HG03139 (cell line): Measurements from ENCODE around the gene ARPC5.
A peak's percentile ranks its signal among the peaks of the same experiment; 100 is the strongest.

Source experiments
- ATAC-seq: cut with Tn5 transposase; IDR thresholded peaks from one replicate; pipeline ENCODE4 v1.9.1; 2021; ENCODE audit not compliant: unreplicated experiment

The ARPC5 gene

DNA sequence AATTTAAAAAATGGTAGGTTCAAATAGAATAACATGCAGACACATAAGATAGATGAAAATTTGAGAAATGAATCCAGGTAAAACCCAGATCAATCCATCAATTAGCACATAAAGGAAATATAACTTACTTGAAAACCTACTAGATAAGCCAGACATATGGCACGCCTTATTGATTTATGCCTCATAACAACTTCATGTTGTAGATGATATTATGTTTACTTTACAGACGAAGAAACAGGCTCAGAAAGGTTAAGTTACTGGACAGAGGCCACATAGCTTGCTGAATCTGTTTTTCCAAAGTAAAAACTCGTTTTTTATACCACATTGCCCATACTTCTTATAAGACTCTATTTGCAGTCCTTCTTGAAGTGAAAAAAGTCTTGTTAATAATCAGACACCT, 23.2 kb downstream of the ARPC5 start:
- ATAC-seq: no peak

GRCh38 chr1:183611021-183611420, 24.6 kb downstream of the ARPC5 start:
- ATAC-seq: no peak

DNA sequence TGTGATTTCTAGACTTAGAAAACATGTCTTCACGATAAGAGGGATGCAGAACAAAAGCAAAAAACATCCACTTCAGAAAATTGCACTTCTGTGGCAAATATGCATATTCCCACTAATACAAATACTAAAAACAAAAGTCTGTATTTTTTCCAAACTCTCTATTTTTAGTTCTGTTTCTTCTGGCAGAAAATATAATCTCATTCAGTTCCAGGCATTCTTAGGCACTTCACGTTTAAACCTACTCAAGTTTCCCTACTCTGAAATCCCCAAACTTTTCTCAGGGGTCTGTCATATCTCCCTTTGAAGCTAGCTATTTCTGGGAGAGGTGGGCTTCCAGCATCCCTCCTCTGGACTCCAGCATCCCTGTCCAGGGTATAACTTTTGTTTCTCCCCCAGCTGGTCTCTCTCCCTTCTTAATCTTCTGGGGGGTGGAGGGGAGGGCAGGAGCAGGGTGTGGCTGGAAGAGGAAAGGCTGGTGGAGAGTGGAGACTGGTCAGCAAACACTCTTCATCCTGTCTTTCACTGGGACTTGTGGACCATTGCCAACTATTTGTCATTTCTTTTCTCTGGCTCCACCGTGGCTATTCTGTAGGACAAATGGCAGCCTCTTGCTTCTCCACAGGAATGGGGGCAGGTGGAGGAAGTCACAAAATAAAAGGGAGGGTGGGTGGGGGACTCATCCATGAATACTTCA, 25.7 kb downstream of the ARPC5 start:
- no peak for ATAC-seq

DNA sequence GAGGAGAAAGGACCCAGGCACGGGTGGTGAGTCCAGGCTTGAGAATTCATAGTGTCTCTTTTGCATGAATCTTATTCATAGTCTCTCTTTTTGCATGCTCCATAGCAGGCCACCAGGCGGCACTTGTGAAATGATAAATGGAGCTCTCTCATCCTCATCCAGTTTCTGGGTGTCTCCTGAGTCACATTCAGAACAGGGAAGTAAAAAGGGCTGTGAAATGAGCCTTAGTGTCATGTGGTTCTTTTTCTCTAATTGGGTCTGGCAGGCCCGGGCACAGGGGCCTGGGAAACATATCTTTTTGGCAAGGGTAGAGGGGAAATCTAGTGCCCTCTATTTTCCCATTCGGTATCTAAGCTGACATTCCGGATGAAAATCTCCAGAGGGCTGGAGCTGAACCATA, 26.3 kb downstream of the ARPC5 start:
- ATAC-seq: peak; percentile 39

DNA sequence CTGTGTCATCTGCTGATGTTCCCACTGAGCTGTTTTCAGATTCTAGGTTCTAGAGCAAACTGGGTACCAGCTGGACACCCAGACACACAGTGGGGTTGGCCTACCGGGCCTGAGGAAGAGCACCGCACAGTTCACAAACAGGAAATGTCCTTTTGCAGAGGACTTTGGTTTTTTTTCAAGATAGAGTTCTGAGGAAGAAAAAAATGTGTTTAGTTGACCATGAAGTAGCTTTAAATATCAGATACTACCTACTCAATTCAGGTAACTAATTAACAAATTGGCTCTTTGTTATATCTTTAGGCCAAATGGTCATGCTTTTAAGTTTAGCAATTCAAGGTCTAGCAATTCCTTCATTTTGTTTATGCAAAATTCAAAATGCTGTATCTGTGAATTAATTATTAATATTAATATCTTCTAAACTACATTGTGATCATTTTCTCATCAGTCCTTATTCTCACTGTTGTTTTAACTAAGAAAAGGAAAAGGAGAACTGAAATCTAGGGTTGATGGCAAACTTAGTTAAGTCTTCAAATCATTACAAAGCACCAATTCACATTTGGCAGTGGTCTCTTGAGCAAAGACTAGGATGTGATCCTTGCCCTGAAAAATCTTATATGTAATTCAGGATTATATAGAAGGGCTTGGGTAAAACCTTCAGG, 28.1 kb downstream of the ARPC5 start:
- ATAC-seq: peak; percentile 33

DNA sequence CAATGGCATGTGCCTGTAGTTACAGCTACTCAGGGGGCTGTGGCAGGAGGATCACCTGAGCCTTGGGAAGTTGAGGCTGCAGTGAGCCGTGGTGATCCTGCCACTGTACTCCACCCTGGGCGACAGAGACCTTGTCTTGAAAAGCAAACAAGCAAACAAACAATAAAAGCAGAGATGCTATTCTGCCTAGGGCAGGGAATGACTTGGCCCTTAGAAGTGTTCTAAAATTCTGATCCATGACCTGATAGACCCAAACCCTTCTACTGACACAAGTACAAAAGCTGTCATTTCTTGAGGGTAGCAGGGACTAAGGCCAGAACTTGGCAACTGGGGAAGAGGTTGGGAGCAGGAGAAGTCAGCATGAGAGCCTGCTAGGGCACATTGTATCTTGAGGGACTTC, 29.7 kb downstream of the ARPC5 start:
- ATAC-seq: no peak

GRCh38 chr1:183604815-183605214, 30.8 kb downstream of the ARPC5 start:
- ATAC-seq: peak; percentile 4

GRCh38 chr1:183604038-183604808, 31.4 kb downstream of the ARPC5 start:
- ATAC-seq: peak; percentile 40

GRCh38 chr1:183602510-183602909, 33.1 kb downstream of the ARPC5 start:
- ATAC-seq: no peak

DNA sequence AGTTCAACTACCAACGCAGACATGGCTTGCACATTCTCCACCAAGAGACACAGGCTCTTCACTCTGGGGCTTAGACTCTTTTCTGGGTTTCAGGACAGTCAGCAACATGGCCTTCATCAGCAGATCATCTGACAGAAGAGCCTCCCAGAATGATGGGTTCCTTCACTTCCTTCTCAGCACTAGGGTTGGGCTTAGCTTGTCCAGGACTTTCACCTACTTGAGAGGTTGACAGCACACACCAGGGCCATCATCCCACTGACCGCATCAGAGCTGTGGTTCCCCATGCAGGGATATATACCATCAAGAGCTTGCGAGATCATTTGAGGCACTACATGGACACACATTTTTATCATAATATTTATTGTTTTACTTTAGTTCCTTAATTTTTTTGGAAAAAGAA, 34.9 kb downstream of the ARPC5 start:
- ATAC-seq: no peak

DNA sequence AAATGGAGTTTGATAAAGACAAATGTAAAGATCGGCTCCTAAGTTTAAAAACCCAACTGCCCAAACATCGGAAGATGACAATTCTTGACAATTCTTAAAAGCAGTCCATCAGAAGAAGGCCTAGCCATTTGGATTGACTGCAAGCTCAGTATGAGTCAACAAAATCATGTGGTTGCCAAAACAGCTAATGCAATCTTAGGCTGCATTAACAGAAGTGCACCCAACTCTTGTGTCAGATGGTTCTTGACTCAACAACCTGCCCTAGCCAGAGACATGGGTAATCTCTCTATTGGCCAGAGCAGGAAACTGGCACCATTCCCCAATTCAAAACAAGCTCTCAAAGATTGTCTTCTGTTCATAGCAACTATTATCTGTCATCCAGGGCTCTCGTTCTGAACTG, 35.4 kb downstream of the ARPC5 start:
- ATAC-seq: no peak

GRCh38 chr1:183598386-183598785, 37.2 kb downstream of the ARPC5 start:
- peak; percentile 53 for ATAC-seq

GRCh38 chr1:183597656-183598347, 37.8 kb downstream of the ARPC5 start:
- no peak for ATAC-seq

GRCh38 chr1:183596500-183596899, 39.1 kb downstream of the ARPC5 start:
- ATAC-seq: no peak

DNA sequence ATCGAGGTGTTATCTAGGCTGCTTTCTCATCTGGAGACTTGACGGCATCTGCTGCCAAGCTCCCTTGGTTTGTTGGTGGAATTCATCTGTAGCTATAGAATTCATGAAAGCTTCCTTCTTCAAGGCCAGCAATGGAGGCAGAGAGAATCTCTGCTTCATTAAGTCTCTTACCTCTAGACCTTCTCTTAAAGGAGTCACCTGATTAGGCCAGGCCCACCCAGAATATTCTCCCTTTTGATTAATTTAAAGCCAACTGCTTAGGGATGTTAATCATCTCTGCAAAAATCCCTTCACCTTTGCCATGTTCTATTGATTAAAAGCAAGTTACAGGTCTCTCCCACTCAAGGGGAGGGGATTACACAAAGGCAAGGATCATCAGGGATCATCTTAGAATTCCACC, 40.0 kb downstream of the ARPC5 start:
- ATAC-seq: no peak

DNA sequence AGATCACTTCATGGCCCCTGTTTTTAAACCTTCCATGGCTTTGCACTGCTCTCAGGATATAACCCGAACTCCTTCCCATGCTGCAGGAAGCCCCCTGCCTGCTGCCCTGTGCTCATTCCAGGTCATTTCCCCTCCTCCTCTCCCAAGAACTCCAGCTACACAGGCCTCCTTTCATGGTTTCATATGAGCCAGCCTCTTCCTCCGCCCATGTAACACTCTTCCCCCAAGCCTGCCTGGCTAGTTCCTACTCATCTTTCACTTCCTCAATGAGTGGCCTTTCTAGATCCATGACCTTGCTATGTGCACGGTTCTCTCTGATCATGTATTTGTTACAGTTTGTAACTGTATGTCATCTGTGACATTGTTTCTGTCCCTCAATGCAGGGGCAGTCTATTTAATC, 42.2 kb downstream of the ARPC5 start:
- ATAC-seq: no peak

DNA sequence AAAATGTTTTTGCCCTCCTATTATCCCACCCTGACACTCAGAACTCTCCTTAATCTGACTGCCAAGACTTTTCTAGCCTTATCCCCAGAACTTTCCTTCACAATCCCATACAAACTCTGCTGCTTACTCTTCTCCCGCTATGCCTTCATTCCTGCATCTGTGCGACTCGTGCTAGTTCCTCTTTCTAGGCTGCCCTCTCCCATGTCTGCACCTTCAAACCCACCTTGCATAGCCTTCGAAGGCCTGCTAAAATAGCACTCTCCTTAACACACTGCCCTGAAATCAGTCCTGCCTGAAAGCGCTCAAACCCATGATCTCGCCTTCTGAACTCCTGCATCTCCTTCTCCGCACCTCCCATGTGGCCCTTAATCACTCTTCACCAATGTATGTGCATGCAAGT, 42.9 kb downstream of the ARPC5 start:
- ATAC-seq: no peak

- peak; percentile 85 for ATAC-seq
These were observed 45.1 kb downstream of the ARPC5 start, which contains the start of gene NCF2 for GRCh38 chr1:183590244-183591191. Gene NCF2 (minus strand): TSS chr1:183590459. CDS start chr1:183590329, 130 bp downstream.

- no peak for ATAC-seq
These were observed 45.7 kb downstream of the ARPC5 start for GRCh38 chr1:183589874-183590243.

GRCh38 chr1:183589384-183589783, 46.2 kb downstream of the ARPC5 start:
- ATAC-seq: no peak
